ENCODE measurements around the gene TSNAX.

DNA sequence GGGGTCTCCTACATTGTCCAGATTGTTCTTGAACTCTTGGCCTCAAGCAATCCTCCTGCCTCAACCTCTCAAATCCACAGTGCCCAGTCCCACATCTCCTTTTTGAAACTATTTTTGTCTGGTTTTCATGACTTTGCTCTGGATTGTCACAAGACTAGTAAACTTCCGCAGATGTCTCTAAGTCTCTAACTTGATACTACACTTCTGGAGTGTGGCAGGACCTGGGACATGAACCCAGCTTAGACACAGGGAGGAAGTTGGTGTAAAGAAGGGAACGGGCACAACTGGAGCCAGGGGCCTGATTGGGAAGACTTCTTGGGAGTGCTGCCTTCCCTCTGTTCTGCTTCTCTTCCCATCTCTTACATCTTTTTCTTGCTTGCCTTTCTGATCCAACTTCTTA is 81.9 kb downstream of the TSNAX start:
- TF ChIP-seq POLR2A (IDR thresholded peaks at IDR 0.05), result no peak
- no peak for TF ChIP-seq CTCF (IDR thresholded peaks at IDR 0.05)
